ENCODE measurements around the gene BTBD16.
A peak's percentile ranks its signal among the peaks of the same experiment; 100 is the strongest.

BTBD16 gene

DNA sequence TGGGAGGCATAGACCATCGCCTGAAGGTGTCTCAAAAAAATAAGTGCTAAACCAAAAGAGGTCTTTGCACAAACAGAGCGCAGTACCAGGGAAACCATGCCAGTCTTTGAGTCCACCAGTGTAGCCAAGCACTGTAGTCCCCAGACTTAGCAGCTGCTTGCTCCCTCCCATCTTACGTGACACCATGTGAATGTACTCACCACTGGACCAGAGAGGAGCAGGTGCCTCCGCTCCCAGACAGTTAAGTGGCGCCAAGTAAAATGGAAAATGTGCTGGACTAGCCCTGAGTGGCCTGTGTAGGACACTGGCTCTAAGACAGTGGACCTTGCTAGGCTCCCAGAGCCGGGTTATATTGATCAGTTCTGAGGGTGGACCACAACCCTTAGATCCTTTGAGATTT is 55.7 kb downstream of the BTBD16 start:
- Histone ChIP-seq H3K79me2 (ENCODE audit: low read length) (no peaks in the 10 kb centered on the region), H3K4me2 (ENCODE audit: low read length) (peak overlapping the region; percentile 79), H3K27me3 (ENCODE audit: low read depth, low read length) (peaks cover 38% of the 10 kb centered on the region), H3K36me3 (replicated peaks; ENCODE audit: low read depth, low read length) (no peaks in the 10 kb centered on the region), H3K27ac (ENCODE audit: low read length) (peak overlapping the region; percentile 71), H3K9ac (ENCODE audit: low read length) (peak overlapping the region; percentile 30; the same call in 1 of the 2 replicates), H2AFZ (ENCODE audit: low read depth, low read length) (no peak overlapping the region), H3K4me3 (ENCODE audit: low read length) (peak overlapping the region; percentile 50), H3K4me1 (ENCODE audit: low read length) (peaks cover 62% of the 10 kb centered on the region), H3K9me3 (ENCODE audit: insufficient read depth, low read length) (no peaks in the 10 kb centered on the region), H4K20me1 (ENCODE audit: insufficient read depth, low read length) (no peaks in the 10 kb centered on the region)
- TF ChIP-seq, protein P1, sequence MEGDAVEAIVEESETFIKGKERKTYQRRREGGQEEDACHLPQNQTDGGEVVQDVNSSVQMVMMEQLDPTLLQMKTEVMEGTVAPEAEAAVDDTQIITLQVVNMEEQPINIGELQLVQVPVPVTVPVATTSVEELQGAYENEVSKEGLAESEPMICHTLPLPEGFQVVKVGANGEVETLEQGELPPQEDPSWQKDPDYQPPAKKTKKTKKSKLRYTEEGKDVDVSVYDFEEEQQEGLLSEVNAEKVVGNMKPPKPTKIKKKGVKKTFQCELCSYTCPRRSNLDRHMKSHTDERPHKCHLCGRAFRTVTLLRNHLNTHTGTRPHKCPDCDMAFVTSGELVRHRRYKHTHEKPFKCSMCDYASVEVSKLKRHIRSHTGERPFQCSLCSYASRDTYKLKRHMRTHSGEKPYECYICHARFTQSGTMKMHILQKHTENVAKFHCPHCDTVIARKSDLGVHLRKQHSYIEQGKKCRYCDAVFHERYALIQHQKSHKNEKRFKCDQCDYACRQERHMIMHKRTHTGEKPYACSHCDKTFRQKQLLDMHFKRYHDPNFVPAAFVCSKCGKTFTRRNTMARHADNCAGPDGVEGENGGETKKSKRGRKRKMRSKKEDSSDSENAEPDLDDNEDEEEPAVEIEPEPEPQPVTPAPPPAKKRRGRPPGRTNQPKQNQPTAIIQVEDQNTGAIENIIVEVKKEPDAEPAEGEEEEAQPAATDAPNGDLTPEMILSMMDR (IDR thresholded peaks at IDR 0.05; ENCODE audit: low read depth, low read length), result no peak
- no peak for TF ChIP-seq EZH2phosphoT487 (IDR thresholded peaks at IDR 0.05; ENCODE audit: low read depth)

DNA sequence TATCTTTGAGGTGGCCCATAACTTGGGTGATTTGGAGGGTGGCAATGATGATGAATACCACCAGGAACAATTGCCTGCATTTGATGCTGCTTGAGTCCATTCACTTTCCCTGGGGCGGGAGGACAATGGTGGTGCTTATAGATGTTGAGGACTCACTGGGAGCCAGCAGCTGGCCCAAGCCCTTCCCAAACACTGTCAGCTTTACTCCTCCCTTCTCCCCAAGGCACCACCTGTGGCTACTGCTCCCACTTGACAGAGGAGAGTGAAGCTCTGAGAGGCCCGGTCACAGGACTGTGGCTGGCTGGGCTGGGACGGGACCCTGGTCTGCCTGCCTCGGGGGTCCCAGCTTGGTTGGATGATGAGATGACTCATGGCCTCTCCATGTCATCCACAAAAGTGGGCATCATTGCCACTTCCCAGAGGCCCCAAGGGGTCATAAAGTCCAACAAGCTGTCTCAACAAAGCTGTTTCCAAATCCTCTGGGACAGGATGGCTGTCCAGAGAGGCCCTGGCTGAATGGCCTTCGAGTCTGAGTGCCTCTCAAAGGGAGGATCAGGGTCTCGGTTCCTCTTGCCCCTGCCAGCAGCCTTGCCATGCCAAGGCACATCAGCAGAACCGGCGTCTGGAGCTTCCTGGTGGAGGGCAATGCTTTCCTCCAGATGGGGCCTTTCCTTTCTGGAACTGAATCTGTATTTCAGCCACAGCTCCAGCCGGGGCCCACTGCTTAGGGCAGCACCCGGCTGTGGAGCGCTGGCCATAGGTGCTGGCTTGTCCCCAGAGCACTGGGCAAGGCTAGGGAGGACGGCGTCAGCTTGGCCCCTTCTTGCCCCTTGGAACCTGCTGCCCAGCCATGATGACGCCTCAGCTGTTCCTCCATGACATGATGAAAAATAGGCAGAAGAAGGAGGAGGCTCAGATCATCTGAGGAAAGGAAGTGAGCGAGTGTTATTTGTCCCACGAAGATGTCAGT is 56.4 kb downstream of the BTBD16 start:
- peaks cover 43% of the 10 kb centered on the region for H3K27me3 ChIP-seq (ENCODE audit: low read depth, low read length)
- TF ChIP-seq, protein P1 (IDR thresholded peaks at IDR 0.05; ENCODE audit: low read depth, low read length), result no peak
- TF ChIP-seq EZH2phosphoT487 (IDR thresholded peaks at IDR 0.05; ENCODE audit: low read depth), result no peak
- H3K79me2 ChIP-seq (ENCODE audit: low read length), result no peaks in the 10 kb centered on the region
- peaks cover 69% of the 10 kb centered on the region for H3K4me1 ChIP-seq (ENCODE audit: low read length)
- H4K20me1 ChIP-seq (ENCODE audit: insufficient read depth, low read length), result no peaks in the 10 kb centered on the region
- no peaks in the 10 kb centered on the region for H3K36me3 ChIP-seq (replicated peaks; ENCODE audit: low read depth, low read length)
- peak overlapping the region; percentile 79 for H3K4me2 ChIP-seq (ENCODE audit: low read length)
- H2AFZ ChIP-seq (ENCODE audit: low read depth, low read length), result no peak overlapping the region
- H3K9ac ChIP-seq (ENCODE audit: low read length), result peak overlapping the region; percentile 40; the same call in 1 of the 2 replicates
- H3K9me3 ChIP-seq (ENCODE audit: insufficient read depth, low read length), result no peaks in the 10 kb centered on the region
- H3K4me3 ChIP-seq (ENCODE audit: low read length), result no peak overlapping the region
- H3K27ac ChIP-seq (ENCODE audit: low read length), result peak overlapping the region; percentile 71

DNA sequence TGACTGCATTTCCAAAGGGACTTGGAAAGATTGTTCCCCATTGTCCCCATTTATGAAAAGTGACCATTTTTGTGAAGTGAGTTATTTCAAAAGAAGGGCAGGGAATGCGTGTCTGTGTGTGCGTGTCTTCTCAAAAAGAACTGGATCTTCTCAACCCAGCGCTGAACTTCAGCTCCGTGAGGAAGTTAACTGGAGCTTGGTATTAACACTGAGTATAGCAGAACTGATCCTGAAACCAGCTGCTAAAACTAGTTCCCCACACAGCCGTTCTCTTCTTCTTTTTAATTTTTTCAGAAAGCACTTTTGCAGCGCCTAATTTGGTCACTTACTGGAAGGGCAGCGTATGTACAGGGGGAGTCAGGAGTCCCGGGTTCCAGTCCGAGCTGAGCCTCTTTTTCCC is 57.6 kb downstream of the BTBD16 start:
- no peaks in the 10 kb centered on the region for H4K20me1 ChIP-seq (ENCODE audit: insufficient read depth, low read length)
- no peaks in the 10 kb centered on the region for H3K36me3 ChIP-seq (replicated peaks; ENCODE audit: low read depth, low read length)
- peaks cover 40% of the 10 kb centered on the region for H3K27me3 ChIP-seq (ENCODE audit: low read depth, low read length)
- H3K4me2 ChIP-seq (ENCODE audit: low read length), result peak overlapping the region; percentile 79
- H3K4me1 ChIP-seq (ENCODE audit: low read length), result peaks cover 80% of the 10 kb centered on the region
- peak overlapping the region; percentile 45; the same call in 1 of the 2 replicates for H3K9ac ChIP-seq (ENCODE audit: low read length)
- no peaks in the 10 kb centered on the region for H3K9me3 ChIP-seq (ENCODE audit: insufficient read depth, low read length)
- no peaks in the 10 kb centered on the region for H3K79me2 ChIP-seq (ENCODE audit: low read length)
- TF ChIP-seq, protein P1 (IDR thresholded peaks at IDR 0.05; ENCODE audit: low read depth, low read length), result no peak
- TF ChIP-seq EZH2phosphoT487 (IDR thresholded peaks at IDR 0.05; ENCODE audit: low read depth), result no peak
- H3K27ac ChIP-seq (ENCODE audit: low read length), result peak overlapping the region; percentile 71
- no peak overlapping the region for H2AFZ ChIP-seq (ENCODE audit: low read depth, low read length)
- peak overlapping the region; percentile 54 for H3K4me3 ChIP-seq (ENCODE audit: low read length)

DNA sequence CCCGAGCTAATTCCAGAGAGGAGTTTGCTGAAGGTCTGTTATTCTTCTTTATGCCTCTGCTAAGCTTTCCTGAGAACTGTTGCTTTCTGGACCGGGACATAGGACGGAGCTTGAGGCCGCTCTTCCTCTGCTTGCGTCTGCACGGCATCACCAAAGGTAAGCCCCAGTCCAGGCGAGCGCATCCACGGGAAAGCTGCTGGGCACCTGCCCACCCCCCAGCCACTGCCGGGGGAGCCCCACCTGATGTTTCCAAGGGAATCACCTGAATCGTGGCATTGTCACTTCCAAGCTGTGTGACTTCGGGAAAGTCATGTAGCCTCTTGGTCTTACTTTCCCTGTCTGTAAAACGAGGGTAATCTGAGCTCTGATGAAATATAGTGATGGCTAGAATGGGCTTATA is 58.3 kb downstream of the BTBD16 start:
- Histone ChIP-seq H3K9me3 (ENCODE audit: insufficient read depth, low read length) (no peaks in the 10 kb centered on the region), H3K79me2 (ENCODE audit: low read length) (no peaks in the 10 kb centered on the region), H3K4me3 (ENCODE audit: low read length) (peak overlapping the region; percentile 54), H3K27ac (ENCODE audit: low read length) (peak overlapping the region; percentile 71), H2AFZ (ENCODE audit: low read depth, low read length) (no peak overlapping the region), H3K4me2 (ENCODE audit: low read length) (peak overlapping the region; percentile 79), H3K9ac (ENCODE audit: low read length) (peak overlapping the region; percentile 45; the same call in 1 of the 2 replicates), H3K4me1 (ENCODE audit: low read length) (peaks cover 80% of the 10 kb centered on the region), H3K36me3 (replicated peaks; ENCODE audit: low read depth, low read length) (no peaks in the 10 kb centered on the region), H3K27me3 (ENCODE audit: low read depth, low read length) (peaks cover 34% of the 10 kb centered on the region), H4K20me1 (ENCODE audit: insufficient read depth, low read length) (no peaks in the 10 kb centered on the region)
- TF ChIP-seq EZH2phosphoT487 (IDR thresholded peaks at IDR 0.05; ENCODE audit: low read depth), result no peak
- TF ChIP-seq, protein P1 (IDR thresholded peaks at IDR 0.05; ENCODE audit: low read depth, low read length), result no peak

Measured in OCI-LY3 (cell line).